HCT116 (cell line): ENCODE measurements around the gene C2orf76.

ENCODE experiments used
- CTCF ChIP-seq, 3 experiments: fragments of 200-600 bp in 1 of 3; sonication (generic) in 1 of 3; IDR thresholded peaks in 2 of 3; conservative IDR thresholded peaks in 1 of 3; 2 replicates each; pipeline ENCODE4 v1.5.1; 2012 to 2017; ENCODE audit warnings: low read depth in 2 of 3, low read length in 2 of 3, antibody characterized with exemption in 1 of 3, borderline replicate concordance in 1 of 3, control low read depth in 1 of 3, mild to moderate bottlenecking in 1 of 3, mixed read lengths in 1 of 3, mixed run types in 1 of 3, moderate library complexity in 1 of 3; ENCODE audit not compliant: insufficient read depth in 1 of 3
- EGR1 ChIP-seq: IDR thresholded peaks from 2 replicates; pipeline ENCODE4 v1.6.1; 2012; ENCODE audit warnings: low read depth
- POLR2AphosphoS5 ChIP-seq: IDR thresholded peaks from 2 replicates; pipeline ENCODE4 v1.6.1; 2011; ENCODE audit warnings: mild to moderate bottlenecking, low read depth, low read length, moderate library complexity

GRCh38 chr2:119337749-119338148, 28.9 kb downstream of the C2orf76 start:
- no peak for TF ChIP-seq CTCF (IDR thresholded peaks at IDR 0.05 in 2 of 3, conservative IDR thresholded peaks at IDR 0.05 in 1 of 3; ENCODE audit: borderline replicate concordance in 1 of 3, insufficient read depth in 1 of 3, low read depth in 2 of 3, low read length in 2 of 3)
- no peak for TF ChIP-seq EGR1
- TF ChIP-seq POLR2AphosphoS5, result no peak
